HG03097 (cell line): Measurements from ENCODE around the gene SLC2A13.
"Not testable (repeated sequence)": the region's sequence is repeated elsewhere in the genome, so short reads cannot be mapped to it uniquely, and the experiment has no call there.

ENCODE experiments used
- ATAC-seq: cut with Tn5 transposase; IDR thresholded peaks from one replicate; pipeline ENCODE4 v1.9.1; 2021; ENCODE audit not compliant: unreplicated experiment, low FRiP score

Gene SLC2A13

DNA sequence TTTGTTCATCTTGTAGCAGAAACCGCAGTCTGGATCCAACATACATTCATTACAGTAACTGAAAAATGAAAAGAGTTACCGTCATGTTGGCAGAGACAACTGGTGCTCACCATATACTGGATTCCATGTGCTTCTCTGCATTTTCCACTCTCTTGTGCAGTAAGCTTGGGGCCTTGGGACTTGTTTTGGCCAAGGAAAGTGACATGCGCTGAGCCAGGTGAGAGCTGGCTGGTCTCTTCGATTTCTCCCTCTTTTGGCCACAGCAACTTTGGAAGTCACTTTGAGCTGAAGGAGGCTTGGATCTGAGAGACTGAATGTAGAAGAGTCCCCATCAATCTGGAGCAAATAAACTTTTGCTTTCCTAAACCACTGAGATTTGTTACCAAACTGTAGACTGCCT, 275.7 kb downstream of the SLC2A13 start:
- ATAC-seq = no peak

DNA sequence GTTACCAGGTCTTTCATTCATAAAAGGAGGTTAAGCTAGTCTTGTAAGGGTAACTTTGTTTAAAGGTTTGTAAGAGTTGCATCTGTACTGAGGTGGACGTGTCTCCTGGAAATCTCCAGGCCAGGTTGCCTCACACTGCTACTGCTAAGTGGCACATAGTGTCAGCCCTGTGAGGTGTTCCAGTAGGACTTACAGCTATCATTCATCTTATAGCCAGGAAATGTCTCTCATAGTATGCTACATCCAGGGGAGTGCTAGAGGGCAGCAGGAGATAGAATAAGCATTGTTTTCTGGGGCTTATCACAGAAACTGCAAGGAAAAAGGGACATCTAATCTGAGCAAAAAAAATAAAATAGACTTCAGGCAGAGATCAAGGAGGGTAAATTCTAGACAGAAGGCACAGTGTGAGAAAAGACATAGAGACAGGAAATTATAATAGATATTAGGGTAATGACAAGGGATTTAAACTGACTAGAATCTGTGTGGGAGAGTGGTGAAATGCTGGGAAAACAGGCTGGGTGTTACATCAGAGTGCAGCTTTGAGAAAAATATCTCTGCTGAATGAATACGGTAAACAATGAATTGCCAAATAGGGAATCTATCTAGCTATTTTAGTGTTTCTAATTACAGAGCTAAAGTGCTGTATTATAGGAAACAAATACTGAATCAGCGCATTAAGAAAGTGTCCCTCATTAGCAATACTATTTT, 281.2 kb downstream of the SLC2A13 start:
- ATAC-seq = no peak

DNA sequence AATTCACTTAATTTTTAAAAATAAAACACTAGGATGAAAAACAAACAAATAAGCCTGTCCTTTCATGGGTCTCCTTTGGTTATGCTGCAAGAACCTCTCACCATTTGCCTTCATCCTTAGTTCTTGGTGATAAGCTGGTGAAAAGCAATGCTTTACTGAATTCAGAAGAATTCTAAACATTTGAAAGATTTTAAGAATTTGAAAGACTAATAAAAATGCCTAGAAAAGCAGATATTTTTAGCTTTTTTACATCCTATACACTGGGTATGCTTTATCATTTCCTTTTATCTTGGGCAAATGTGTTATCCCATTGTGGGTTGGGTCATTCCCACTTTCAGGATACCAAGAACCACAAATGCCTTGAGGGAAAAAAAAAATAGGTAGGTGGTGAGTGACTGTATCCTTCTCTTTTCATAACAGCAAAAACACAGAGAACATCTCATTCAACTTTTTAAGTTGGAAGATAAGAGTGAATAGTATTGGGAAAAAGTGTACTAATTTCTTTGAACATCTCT, 289.2 kb downstream of the SLC2A13 start:
- ATAC-seq = no peak

DNA sequence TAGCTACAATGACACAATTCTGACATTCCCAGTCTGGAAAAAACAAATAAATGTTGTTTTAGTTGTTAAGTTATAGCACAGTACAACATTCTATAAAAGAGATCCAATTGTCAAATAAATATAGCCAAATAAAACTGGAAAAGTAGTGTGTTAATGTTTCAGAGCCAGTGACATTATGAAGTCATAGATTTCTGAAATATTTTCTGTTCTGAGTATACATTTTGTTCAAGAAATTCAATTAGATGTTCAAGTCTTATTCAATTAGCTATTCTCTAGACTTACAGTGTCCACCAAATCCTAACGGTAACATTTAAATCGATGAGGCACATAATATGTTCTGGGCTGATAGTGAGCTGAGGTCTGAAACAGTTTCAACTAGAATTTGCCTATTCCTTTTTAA, 290.1 kb downstream of the SLC2A13 start:
- ATAC-seq = no peak

- no peak for ATAC-seq
These were observed 291.3 kb downstream of the SLC2A13 start for GRCh38 chr12:39814626-39815025.

DNA sequence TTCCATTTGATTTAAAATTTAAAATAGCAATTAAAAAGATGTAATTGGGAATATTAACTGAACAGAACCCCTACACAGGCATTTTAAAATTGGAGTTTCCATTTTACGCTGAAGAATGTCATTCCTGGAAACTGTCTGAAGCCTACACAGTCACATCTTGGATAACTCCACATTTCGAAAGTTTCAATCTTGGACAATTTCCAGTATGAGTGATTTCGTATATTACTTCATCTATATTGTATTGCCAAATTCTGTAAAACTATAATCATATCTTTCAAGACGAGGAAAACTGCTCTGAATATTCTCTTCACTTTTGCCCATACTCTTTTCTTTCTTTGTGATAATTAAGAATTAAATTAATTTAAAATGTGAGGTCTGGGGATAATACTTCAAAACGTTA, 292.1 kb downstream of the SLC2A13 start:
- no peak for ATAC-seq

DNA sequence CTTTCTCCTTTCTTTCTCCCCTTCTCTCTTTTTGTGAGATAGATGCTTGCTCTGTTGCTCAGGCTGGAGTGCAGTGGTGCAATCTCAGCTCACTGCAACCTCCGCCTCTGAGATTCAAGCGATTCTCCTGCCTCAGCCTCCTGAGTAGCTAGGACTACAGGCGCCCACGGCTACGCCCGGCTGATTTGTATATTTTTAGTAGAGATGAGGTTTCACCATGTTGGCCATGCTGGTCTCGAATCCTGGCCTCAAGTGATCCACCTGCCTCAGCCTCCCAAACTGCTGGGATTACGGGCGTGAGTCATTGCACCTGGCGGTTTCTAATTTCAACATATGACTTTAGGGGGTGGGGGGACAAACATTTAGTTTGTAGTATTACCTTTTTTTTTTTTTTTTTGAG, 293.4 kb downstream of the SLC2A13 start:
- not testable (repeated sequence) for ATAC-seq

DNA sequence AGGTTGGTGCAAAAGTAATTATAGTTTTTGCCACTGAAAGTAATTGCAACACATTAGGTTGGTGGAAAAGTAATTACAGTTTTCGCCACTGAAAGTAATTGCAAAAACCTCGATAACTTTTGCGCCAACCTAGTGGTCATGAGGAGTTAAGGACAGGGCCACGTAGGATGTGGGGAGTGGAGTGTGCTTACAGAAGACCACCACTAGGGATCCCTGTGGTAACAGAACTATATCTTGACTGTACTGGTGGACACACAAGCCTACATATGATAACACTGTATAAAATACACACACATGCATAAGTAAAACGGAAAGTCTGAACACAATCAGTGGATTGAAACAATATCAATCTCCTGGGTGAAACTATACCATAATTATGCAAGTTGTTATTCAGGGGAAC, 298.8 kb downstream of the SLC2A13 start:
- no peak for ATAC-seq

DNA sequence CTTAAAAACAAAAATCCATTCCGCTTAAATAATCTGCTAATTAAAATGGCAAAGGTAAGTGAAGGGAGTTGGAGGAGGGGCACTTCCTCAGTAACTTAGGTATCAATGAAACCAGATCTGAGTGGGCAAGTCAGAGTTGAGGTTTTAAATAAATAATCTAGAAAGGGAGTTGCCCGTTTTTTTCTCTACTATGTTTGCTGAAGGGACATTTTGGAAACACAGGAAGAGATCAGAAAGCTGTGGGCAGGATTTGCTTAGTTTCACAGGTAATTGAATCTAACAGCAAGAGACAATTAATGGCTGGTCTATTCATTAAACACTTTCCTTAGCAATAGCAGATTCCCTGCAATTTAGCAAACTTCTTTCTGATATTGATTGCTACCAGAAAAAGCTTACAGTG, 300.2 kb downstream of the SLC2A13 start:
- no peak for ATAC-seq

GRCh38 chr12:39804898-39805297, 301.0 kb downstream of the SLC2A13 start:
- no peak for ATAC-seq

- ATAC-seq = no peak
These were observed 301.4 kb downstream of the SLC2A13 start for GRCh38 chr12:39804479-39804878.

DNA sequence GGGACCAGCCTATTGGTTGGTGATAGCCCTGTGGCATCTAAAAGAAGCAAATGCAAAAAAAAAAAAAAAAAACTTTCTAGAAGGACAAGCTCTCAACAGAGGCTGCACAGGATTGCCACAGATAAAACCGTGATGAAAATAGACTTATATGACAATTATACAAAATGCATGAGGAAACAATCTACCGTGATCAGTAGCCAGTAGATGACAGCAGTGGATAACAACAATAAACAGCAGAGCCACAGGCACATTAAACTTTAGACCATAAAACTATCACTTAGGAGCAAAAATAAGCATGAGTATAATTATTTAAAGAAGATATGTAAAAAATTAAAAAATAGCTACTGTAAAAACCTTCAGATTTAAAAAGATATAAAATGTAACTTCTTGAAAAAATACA, 302.7 kb downstream of the SLC2A13 start:
- ATAC-seq = no peak

DNA sequence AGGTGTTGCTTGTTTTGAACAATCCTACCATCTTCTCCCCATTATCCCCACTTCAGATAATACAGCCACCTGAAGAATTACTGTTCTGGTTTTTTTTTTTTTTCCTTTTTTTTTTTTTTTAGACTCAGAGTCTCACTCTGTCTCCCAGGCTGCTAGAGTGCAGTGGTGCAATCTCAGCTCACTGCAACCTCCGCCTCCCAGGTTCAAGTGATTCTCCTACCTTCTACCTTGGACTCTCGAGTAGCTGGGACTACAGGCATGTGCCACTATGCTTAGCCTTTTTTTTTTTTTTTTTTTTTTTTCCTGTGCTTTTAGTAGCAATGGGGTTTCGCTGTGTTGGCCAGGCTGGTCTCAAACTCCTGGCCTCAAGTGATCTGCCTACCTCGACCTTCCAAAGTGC, 306.9 kb downstream of the SLC2A13 start:
- ATAC-seq = no peak

DNA sequence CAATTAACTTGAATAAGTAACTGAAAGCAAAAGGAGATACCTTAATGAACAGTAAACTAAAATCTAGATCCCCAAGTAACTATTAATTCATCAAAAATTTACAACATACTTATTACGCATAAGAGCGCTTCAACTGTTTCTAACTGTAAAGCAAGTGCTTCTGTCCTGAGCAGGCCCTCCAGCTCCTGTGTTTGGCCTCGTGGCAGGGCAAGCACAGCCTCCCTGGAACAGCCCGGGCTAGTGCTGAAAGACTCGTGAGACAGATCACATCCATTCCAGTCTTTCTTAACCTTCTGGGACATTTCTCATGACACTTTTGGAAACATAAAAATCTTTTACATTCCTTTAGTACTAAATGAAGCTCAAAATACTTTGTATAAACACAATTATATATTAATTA, 307.5 kb downstream of the SLC2A13 start:
- no peak for ATAC-seq

DNA sequence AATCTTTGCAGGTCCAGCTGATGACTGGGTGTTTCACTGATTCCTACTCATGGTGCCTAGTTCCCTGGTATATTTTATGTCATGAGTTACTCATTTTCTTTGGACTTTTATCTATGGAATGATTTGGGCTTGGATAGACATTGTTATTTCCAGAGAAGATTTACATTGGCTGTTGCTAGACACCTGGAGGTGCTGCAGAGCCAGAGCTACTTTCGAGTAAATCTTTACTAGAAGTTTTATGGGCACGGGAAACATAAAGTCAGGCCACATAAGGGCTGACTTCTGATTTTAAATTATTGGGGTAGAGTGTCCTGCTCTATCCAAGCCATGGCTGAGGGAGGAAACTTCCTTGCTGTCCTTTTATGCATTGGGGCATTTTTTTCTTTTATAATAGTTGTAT, 310.4 kb downstream of the SLC2A13 start:
- ATAC-seq = no peak

- no peak for ATAC-seq
These were observed 312.9 kb downstream of the SLC2A13 start for GRCh38 chr12:39792938-39793337.

GRCh38 chr12:39788239-39788638, 317.6 kb downstream of the SLC2A13 start:
- no peak for ATAC-seq

DNA sequence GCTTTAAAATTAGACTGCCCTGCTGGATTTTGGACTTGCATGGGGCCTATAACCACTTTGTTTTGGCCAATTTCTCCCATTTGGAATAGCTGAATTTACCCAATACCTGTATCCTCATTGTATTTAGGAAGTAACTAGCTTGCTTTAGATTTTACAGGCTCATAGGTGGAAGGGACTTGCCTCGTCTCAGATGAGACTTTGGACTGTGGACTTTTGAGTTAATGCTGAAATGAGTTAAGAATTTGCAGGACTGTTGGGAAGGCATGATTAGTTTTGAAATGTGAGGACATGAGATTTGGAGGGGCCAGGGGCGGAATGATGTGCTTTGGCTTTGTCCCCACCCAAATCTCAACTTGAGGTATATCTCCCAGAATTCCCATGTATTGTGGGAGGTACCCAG, 320.1 kb downstream of the SLC2A13 start:
- not testable (repeated sequence) for ATAC-seq

GRCh38 chr12:39782026-39782545, 323.8 kb downstream of the SLC2A13 start:
- ATAC-seq = no peak

DNA sequence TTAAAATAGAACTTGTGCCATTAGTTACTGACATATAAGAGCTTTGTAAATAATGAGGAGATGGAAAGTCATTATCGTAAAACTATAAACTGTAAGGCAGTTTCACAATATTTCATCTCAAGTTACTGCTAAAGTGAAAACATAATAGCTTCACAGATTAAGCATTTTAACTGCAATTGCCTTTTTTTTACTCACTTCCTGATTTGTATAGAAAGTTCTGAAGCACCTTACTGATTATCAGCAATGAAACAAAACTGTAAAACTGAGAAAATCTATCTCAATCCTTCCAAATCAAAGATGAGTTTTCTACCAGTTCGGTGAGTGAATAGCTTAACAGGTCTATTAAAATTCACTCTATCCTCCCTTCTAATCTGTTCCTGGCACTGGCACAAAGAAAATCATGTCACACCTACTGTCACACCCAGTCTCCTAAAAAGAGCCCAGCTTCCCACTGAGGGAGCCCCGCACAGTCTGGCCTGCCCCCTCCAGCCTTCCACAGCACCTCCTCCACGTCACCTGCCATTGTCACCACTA, 324.9 kb downstream of the SLC2A13 start:
- ATAC-seq = no peak

GRCh38 chr12:39780411-39780912, 325.4 kb downstream of the SLC2A13 start:
- ATAC-seq = no peak

DNA sequence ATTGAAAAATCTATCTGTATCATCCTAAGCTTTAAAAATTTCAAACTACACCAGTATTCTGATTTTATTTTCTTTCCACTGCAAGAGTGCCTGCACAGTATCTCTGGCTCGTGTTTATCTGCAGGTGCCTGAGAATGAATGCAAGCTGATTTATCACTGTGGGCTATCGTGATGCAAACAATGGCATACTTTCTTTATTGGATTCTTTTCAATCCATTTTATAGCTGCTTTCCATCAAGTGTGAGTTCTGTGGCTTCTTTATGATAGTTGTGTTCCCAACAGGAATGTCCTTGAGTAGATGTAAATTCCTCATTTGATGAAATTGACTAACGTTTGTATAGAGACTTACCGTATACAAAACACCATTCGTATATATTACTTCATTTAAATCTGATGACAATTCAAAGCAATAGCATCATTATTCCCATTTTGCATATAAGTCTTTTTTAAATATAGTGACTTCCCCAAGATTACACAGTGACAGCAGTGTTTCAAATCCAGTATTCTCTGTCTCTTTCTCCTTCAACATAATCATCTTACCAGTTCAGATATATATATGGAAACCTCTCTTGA, 326.0 kb downstream of the SLC2A13 start:
- ATAC-seq = no peak
